HG03342 (cell line): ENCODE results near the gene CKB.

Source experiments
- ATAC-seq: cut with Tn5 transposase; IDR thresholded peaks from one replicate; pipeline ENCODE4 v1.9.1; 2021; ENCODE audit warnings: mild to moderate bottlenecking, moderate library complexity; ENCODE audit not compliant: unreplicated experiment

The CKB gene

GRCh38 chr14:103492156-103492925 lies 30.3 kb downstream of the CKB start:
- no peak for ATAC-seq

- ATAC-seq = no peak
These were observed 30.9 kb downstream of the CKB start for GRCh38 chr14:103491691-103492090.

GRCh38 chr14:103489621-103490020 lies 33.0 kb downstream of the CKB start:
- no peak for ATAC-seq

- no peak for ATAC-seq
These were observed 33.7 kb downstream of the CKB start for GRCh38 chr14:103488960-103489359.

- no peak for ATAC-seq
These were observed 34.6 kb downstream of the CKB start for GRCh38 chr14:103488071-103488470.

GRCh38 chr14:103485504-103485903 lies 37.1 kb downstream of the CKB start:
- ATAC-seq = no peak

- ATAC-seq = no peak
These were observed 39.0 kb downstream of the CKB start for GRCh38 chr14:103483600-103483999.

- no peak for ATAC-seq
These were observed 42.0 kb downstream of the CKB start for GRCh38 chr14:103480595-103480994.

GRCh38 chr14:103476631-103477030 lies 46.0 kb downstream of the CKB start:
- ATAC-seq = no peak

- no peak for ATAC-seq
These were observed 46.6 kb downstream of the CKB start for GRCh38 chr14:103476065-103476464.

GRCh38 chr14:103474893-103475292 lies 47.7 kb downstream of the CKB start:
- no peak for ATAC-seq

GRCh38 chr14:103472939-103473338 lies 49.7 kb downstream of the CKB start:
- no peak for ATAC-seq
